Caco-2 (cell line): ENCODE measurements around the gene CFAP45. TPM values are rescaled to one million over a fixed set of nuclear protein-coding genes. Genes with fewer than 3 reads are reported as not detected.
A peak's percentile ranks its signal among the peaks of the same experiment; 100 is the strongest.

Experiments
- BruUV-seq: library from RNA; stranded (reverse); fragments of 400-500 nt; replicated peaks from 2 replicates; lab custom pipeline; 2021; lab: Mats Ljungman, UMichigan
- CTCF ChIA-PET: fragments of 300-600 bp; sonication (Branson Sonifier 250); formaldehyde crosslinking; loops from one replicate; lab custom pipeline; 2022; ENCODE audit warnings: antibody characterized with exemption; lab: Charles Lee
- POLR2A ChIA-PET: fragments of 300-600 bp; sonication (Branson Sonifier 250); formaldehyde crosslinking; loops from one replicate; lab custom pipeline; 2022; ENCODE audit warnings: antibody characterized with exemption; lab: Charles Lee
- DNase-seq, 2 experiments: peaks; one replicate each; pipeline versions ENCODE4 v3.0.0 to v3.0.0-alpha.2; 2020 to 2022
- H3K27me3 ChIP-seq: replicated peaks from 2 replicates; pipeline ENCODE4 v1.6.0; 2011; ENCODE audit warnings: low read length; ENCODE audit not compliant: control insufficient read depth, insufficient read depth
- H3K36me3 ChIP-seq: 2 replicates; pipeline ENCODE4 v1.5.1; 2011; ENCODE audit warnings: low read length; ENCODE audit not compliant: control insufficient read depth, insufficient read depth
- H3K4me1 ChIP-seq: fragments of 250-450 bp; sonication (Bioruptor Pico); 2 replicates; pipeline ENCODE4 v1.5.1; 2020; ENCODE audit warnings: mild to moderate bottlenecking
- H3K4me3 ChIP-seq: 2 replicates; pipeline ENCODE4 v1.5.1; 2011; ENCODE audit warnings: low read depth, mild to moderate bottlenecking, control low read depth, low read length
- H3K9me3 ChIP-seq: fragments of 250-450 bp; sonication (Bioruptor Pico); 2 replicates; pipeline ENCODE4 v1.5.1; 2020; ENCODE audit warnings: mild to moderate bottlenecking, moderate library complexity
- H3K27ac Mint-ChIP-seq: one replicate; pipeline ENCODE4 v1.8.0; 2022; ENCODE audit warnings: mixed read lengths; ENCODE audit not compliant: unreplicated experiment
- H3K27me3 Mint-ChIP-seq: one replicate; pipeline ENCODE4 v1.8.0; 2022; ENCODE audit warnings: mixed read lengths; ENCODE audit not compliant: insufficient read depth, unreplicated experiment
- H3K36me3 Mint-ChIP-seq: one replicate; pipeline ENCODE4 v1.8.0; 2022; ENCODE audit warnings: mild to moderate bottlenecking, mixed read lengths; ENCODE audit not compliant: insufficient read depth, unreplicated experiment
- H3K4me1 Mint-ChIP-seq: one replicate; pipeline ENCODE4 v1.8.0; 2022; ENCODE audit warnings: low read depth, mixed read lengths; ENCODE audit not compliant: unreplicated experiment
- H3K4me3 Mint-ChIP-seq: one replicate; pipeline ENCODE4 v1.8.0; 2022; ENCODE audit warnings: mild to moderate bottlenecking, moderate library complexity, mixed read lengths; ENCODE audit not compliant: unreplicated experiment
- H3K9me3 Mint-ChIP-seq: one replicate; pipeline ENCODE4 v1.8.0; 2022; ENCODE audit warnings: mixed read lengths; ENCODE audit not compliant: unreplicated experiment
- CTCF ChIP-seq, 2 experiments: fragments of 200-600 bp in 1 of 2; IDR thresholded peaks; 1 replicate in 1 of 2; 2 replicates in 1 of 2; pipeline versions ENCODE4 v1.5.1 to v1.8.0; 2011 to 2022; ENCODE audit warnings: antibody characterized with exemption in 1 of 2, control low read depth in 1 of 2, inconsistent platforms in 1 of 2, low read depth in 1 of 2, low read length in 1 of 2, mild to moderate bottlenecking in 1 of 2, moderate library complexity in 1 of 2; ENCODE audit not compliant: insufficient read depth in 1 of 2, severe bottlenecking in 1 of 2, unreplicated experiment in 1 of 2
- intact Hi-C: fragments of 100-400 bp; cut with micrococcal nuclease; formaldehyde crosslinking; loops from one replicate; pipeline ENCODE4 v1.10.0; 2022; ENCODE audit not compliant: unreplicated experiment
- total RNA-seq: library from RNA; stranded (reverse); gene quantifications from 2 replicates; pipeline ENCODE4 v1.2.3, GENCODE V29; 2022

CFAP45 gene
- total RNA-seq, 1 experiment from 2014 or later = 1.1 TPM

- intact Hi-C loops = loop anchor here (10.0 kb wide), 1 partner anchor 149 kb away; the partner anchor contains the start of gene KCNJ9
- H3K4me1 ChIP-seq = peaks cover 55% of the 10 kb centered on the region
- BruUV-seq = no TSS peak
- peaks cover 6% of the 10 kb centered on the region for H3K36me3 ChIP-seq
- H3K4me3 ChIP-seq = no peak overlapping the region
- Mint-ChIP-seq H3K4me1 (peaks cover 44% of the 10 kb centered on the region), H3K27ac (no peak overlapping the region), H3K9me3 (no peaks in the 10 kb centered on the region), H3K4me3 (no peak overlapping the region), H3K36me3 (peaks cover 20% of the 10 kb centered on the region), H3K27me3 (no peaks in the 10 kb centered on the region)
- ChIA-PET CTCF (interaction anchor here (1.0 to 10.1 kb wide), 2 partner anchors 11 to 70 kb away, joined by 3 to 129 read pairs; no protein-coding TSS in a partner anchor), POLR2A (interaction anchor here (0.6 kb wide), 1 partner anchor 10 kb away, joined by 3 read pairs; the partner anchor contains the start of gene TAGLN2)
- no peak for DNase-seq
- no peak for TF ChIP-seq CTCF (IDR thresholded peaks at IDR 0.05; ENCODE audit: insufficient read depth in 1 of 2, low read depth in 1 of 2, low read length in 1 of 2, severe bottlenecking in 1 of 2, unreplicated experiment in 1 of 2)
- H3K9me3 ChIP-seq = no peaks in the 10 kb centered on the region
- H3K27me3 ChIP-seq = no peaks in the 10 kb centered on the region
Measured at GRCh38 chr1:159935305-159935704, 35.3 kb upstream of the CFAP45 start.

- H3K4me1 Mint-ChIP-seq = peaks cover 35% of the 10 kb centered on the region
- Histone ChIP-seq H3K36me3 (peaks cover 6% of the 10 kb centered on the region), H3K9me3 (no peaks in the 10 kb centered on the region), H3K4me1 (peaks cover 45% of the 10 kb centered on the region), H3K4me3 (no peak overlapping the region), H3K27me3 (no peaks in the 10 kb centered on the region)
- CTCF ChIA-PET = interaction anchor here (0.9 to 10.1 kb wide), 4 partner anchors 10 to 71 kb away, joined by 3 to 129 read pairs (median 4); partner anchors contain the start of genes IGSF9 and TAGLN2
- intact Hi-C loops = loop anchor here (10.0 kb wide), 1 partner anchor 150 kb away; the partner anchor contains the start of gene KCNJ9
- TF ChIP-seq CTCF (IDR thresholded peaks at IDR 0.05; ENCODE audit: insufficient read depth in 1 of 2, low read depth in 1 of 2, low read length in 1 of 2, severe bottlenecking in 1 of 2, unreplicated experiment in 1 of 2) = no peak
- no peak overlapping the region for H3K27ac Mint-ChIP-seq
- H3K27me3 Mint-ChIP-seq = no peaks in the 10 kb centered on the region
- H3K4me3 Mint-ChIP-seq = no peak overlapping the region
- no TSS peak for BruUV-seq
- no peaks in the 10 kb centered on the region for H3K9me3 Mint-ChIP-seq
- no peak for DNase-seq
- POLR2A ChIA-PET = interaction anchor here (0.6 kb wide), 1 partner anchor 9 kb away, joined by 3 read pairs; the partner anchor contains the start of gene TAGLN2
- H3K36me3 Mint-ChIP-seq = peaks cover 24% of the 10 kb centered on the region
Measured at GRCh38 chr1:159934136-159935039, 34.4 kb upstream of the CFAP45 start.

GRCh38 chr1:159933347-159933746, 33.4 kb upstream of the CFAP45 start:
- no peak for TF ChIP-seq CTCF (IDR thresholded peaks at IDR 0.05; ENCODE audit: insufficient read depth in 1 of 2, low read depth in 1 of 2, low read length in 1 of 2, severe bottlenecking in 1 of 2, unreplicated experiment in 1 of 2)
- H3K4me1 ChIP-seq = peaks cover 35% of the 10 kb centered on the region
- BruUV-seq = no TSS peak
- no peak for DNase-seq
- H3K36me3 Mint-ChIP-seq = peaks cover 26% of the 10 kb centered on the region
- CTCF ChIA-PET = interaction anchor here (0.6 to 10.1 kb wide), 3 partner anchors 9 to 237 kb away, joined by 3 to 129 read pairs (median 4); partner anchors contain the start of gene TAGLN2
- H3K4me3 Mint-ChIP-seq = peak overlapping the region; percentile 9
- H3K4me1 Mint-ChIP-seq = peaks cover 25% of the 10 kb centered on the region
- H3K27ac Mint-ChIP-seq = no peak overlapping the region
- peaks cover 6% of the 10 kb centered on the region for H3K36me3 ChIP-seq
- POLR2A ChIA-PET = no interaction called here
- H3K9me3 Mint-ChIP-seq = no peaks in the 10 kb centered on the region
- H3K4me3 ChIP-seq = no peak overlapping the region
- H3K27me3 Mint-ChIP-seq = no peaks in the 10 kb centered on the region
- H3K27me3 ChIP-seq = no peaks in the 10 kb centered on the region
- intact Hi-C loops = loop anchor here (1.0 to 10.0 kb wide), 3 partner anchors 8 to 151 kb away; partner anchors contain the start of genes KCNJ9 and TAGLN2
- no peaks in the 10 kb centered on the region for H3K9me3 ChIP-seq
